HepG2 (cell line): ENCODE measurements around the gene RAE1. TPM values are rescaled to one million over a fixed set of nuclear protein-coding genes. Genes with fewer than 3 reads are reported as not detected.

ENCODE experiments used
- ATAC-seq: fragments of 200-7000 bp; cut with Tn5 transposase; 3 replicates; pipeline ENCODE4 v1.9.1; 2020; ENCODE audit warnings: mild to moderate bottlenecking, moderate library complexity
- BruUV-seq: library from RNA; stranded (reverse); fragments of 400-500 nt; replicated peaks from 2 replicates; lab custom pipeline; 2021; lab: Mats Ljungman, UMichigan
- CTCF ChIA-PET: fragments of 300-600 bp; formaldehyde crosslinking; extraction: SDS; loops from one replicate; lab custom pipeline; 2021; ENCODE audit warnings: low total read pairs, inconsistent platforms, low intra/inter-chr PET ratio; lab: Yijun Ruan, JAX
- POLR2A ChIA-PET: fragments of 350-600 bp; sonication (Branson Sonifier 250); formaldehyde crosslinking; loops from one replicate; lab custom pipeline; 2020; ENCODE audit warnings: antibody characterized with exemption, inconsistent platforms; lab: Yijun Ruan, JAX
- DNase-seq: peaks from one replicate; pipeline ENCODE4 v3.0.0-alpha.2; 2015; ENCODE audit warnings: low spot score
- FAIRE-seq: peaks from 3 replicates; lab custom pipeline; 2011; peaks lifted over from hg19 to GRCh38; lab: Jason Lieb, UNC
- H2AFZ ChIP-seq: one replicate; pipeline ENCODE4 v1.6.1; 2011; ENCODE audit warnings: low read length, inconsistent platforms
- H3K27ac ChIP-seq: fragments of 300-600 bp; 3 replicates; pipeline ENCODE4 v1.8.0; 2011; ENCODE audit warnings: mixed run types, mild to moderate bottlenecking, mixed read lengths, low read length, inconsistent platforms; ENCODE audit not compliant: insufficient read depth; ENCODE audit errors: extremely low read length
- H3K27me3 ChIP-seq, 2 experiments: fragments of 200-600 bp in 1 of 2; 2 replicates in 1 of 2; 3 replicates in 1 of 2; pipeline versions ENCODE4 v1.6.0 to v1.8.0; 2011; ENCODE audit warnings: low read length in 2 of 2, mild to moderate bottlenecking in 2 of 2, moderate library complexity in 2 of 2, inconsistent platforms in 1 of 2; ENCODE audit not compliant: insufficient read depth in 2 of 2, control insufficient read depth in 1 of 2
- H3K36me3 ChIP-seq, 2 experiments: fragments of 200-600 bp in 1 of 2; replicated peaks in 1 of 2; 2 replicates in 1 of 2; 3 replicates in 1 of 2; pipeline versions ENCODE4 v1.5.1 to v1.8.0; 2011; ENCODE audit warnings: low read length in 2 of 2, inconsistent platforms in 1 of 2; ENCODE audit not compliant: insufficient read depth in 2 of 2, control insufficient read depth in 1 of 2
- H3K4me1 ChIP-seq: 2 replicates; pipeline ENCODE4 v1.5.1; 2012; ENCODE audit warnings: low read length, inconsistent platforms; ENCODE audit not compliant: insufficient read depth
- H3K4me2 ChIP-seq: 2 replicates; pipeline ENCODE4 v1.6.0; 2011; ENCODE audit warnings: low read depth, low read length, inconsistent platforms
- H3K4me3 ChIP-seq, 3 experiments: fragments of 200-600 bp in 1 of 3; sonication (generic), shearing (Covaris generic) in 1 of 3; replicated peaks in 1 of 3; 2 replicates each; pipeline ENCODE4 v1.5.1; 2011 to 2016; ENCODE audit warnings: low read length in 3 of 3, inconsistent platforms in 2 of 3, low read depth in 2 of 3, mild to moderate bottlenecking in 2 of 3, control low read depth in 1 of 3, mixed read lengths in 1 of 3; ENCODE audit not compliant: insufficient read depth in 1 of 3
- H3K79me2 ChIP-seq: one replicate; pipeline ENCODE4 v1.6.1; 2011; ENCODE audit warnings: low read length, inconsistent platforms; ENCODE audit not compliant: insufficient read depth
- H3K9ac ChIP-seq: 2 replicates; pipeline ENCODE4 v1.6.0; 2011; ENCODE audit warnings: mild to moderate bottlenecking, low read depth, low read length, inconsistent platforms; ENCODE audit not compliant: insufficient read depth
- H3K9me3 ChIP-seq: 2 replicates; pipeline ENCODE4 v1.5.1; 2012; ENCODE audit warnings: mild to moderate bottlenecking, low read length
- H4K20me1 ChIP-seq: 2 replicates; pipeline ENCODE4 v1.6.0; 2011; ENCODE audit warnings: inconsistent platforms, mild to moderate bottlenecking, low read length, moderate library complexity; ENCODE audit not compliant: insufficient read depth
- MXI1 ChIP-seq: IDR thresholded peaks from 3 replicates; pipeline ENCODE4 v1.6.1; 2012; ENCODE audit warnings: low read depth, low read length, inconsistent platforms, borderline replicate concordance
- SPEN ChIP-seq: sonication (generic); formaldehyde crosslinking; IDR thresholded peaks from 2 replicates; pipeline ENCODE4 v1.5.1; 2020; ENCODE audit warnings: low read depth, mild to moderate bottlenecking, missing genetic modification reagents
- STAG1 ChIP-seq: sonication (generic); formaldehyde crosslinking; IDR thresholded peaks from 2 replicates; pipeline ENCODE4 v1.4.0; 2020; ENCODE audit warnings: missing genetic modification reagents
- ZNF678 ChIP-seq: sonication (generic); formaldehyde crosslinking; IDR thresholded peaks from 2 replicates; pipeline ENCODE4 v1.4.0; 2020; ENCODE audit warnings: mild to moderate bottlenecking, missing genetic modification reagents
- ZNF816 ChIP-seq: sonication (generic); formaldehyde crosslinking; IDR thresholded peaks from 2 replicates; pipeline ENCODE4 v1.8.0; 2022; ENCODE audit warnings: missing genetic modification reagents, mild to moderate bottlenecking, borderline replicate concordance
- WGBS: methylation state at CpG from one replicate; pipeline ENCODE4 v1.1.6; 2017; ENCODE audit warnings: low lambda C conversion rate; 5-methylcytosine and 5-hydroxymethylcytosine counted together
- in situ Hi-C: cut with HindIII; loops from 2 replicates; pipeline ENCODE4 v1.10.0; 2017; ENCODE audit warnings: low pct_unique_long_range_greater_than_20kb; ENCODE audit not compliant: extremely low pct_ligation_motif_present
- intact Hi-C: fragments of 100-400 bp; cut with micrococcal nuclease; formaldehyde crosslinking; loops from one replicate; pipeline ENCODE4 v1.10.0; 2022; ENCODE audit not compliant: unreplicated experiment
- polyA plus RNA-seq, 8 experiments: library from polyadenylated mRNA; depleted of rRNA in 3 of 8; stranded (reverse) in 7 of 8; unstranded in 1 of 8; fragments of >200 nt; fragmentation: Illumina TruSeq in 4 of 8; extraction: Trizol in 4 of 8; gene quantifications; 2 replicates each; pipeline versions ENCODE4 v1.2.1 to v1.2.3, GENCODE V29; 2011 to 2016; ENCODE audit warnings: low read depth in 4 of 8, missing spikeins in 1 of 8, mixed read lengths in 1 of 8; ENCODE audit not compliant: insufficient read depth in 1 of 8
- total RNA-seq, 5 experiments: library from RNA; depleted of rRNA; stranded (reverse); fragments of >200 nt; fragmentation: Illumina TruSeq; extraction: Trizol; gene quantifications; 2 replicates each; pipeline ENCODE4 v1.2.3, GENCODE V29; 2016; ENCODE audit warnings: low read depth in 1 of 5
- TF ChIP-seq, protein P1 (sequence below): sonication (generic); formaldehyde crosslinking; IDR thresholded peaks from 2 replicates; pipeline ENCODE4 v1.4.0; 2020; ENCODE audit warnings: mild to moderate bottlenecking, low read depth, missing genetic modification reagents
- TF ChIP-seq, protein P2 (sequence below): sonication (generic); formaldehyde crosslinking; IDR thresholded peaks from 2 replicates; pipeline ENCODE4 v1.4.0; 2020; ENCODE audit warnings: mild to moderate bottlenecking, missing genetic modification reagents

RAE1 gene
- total and polyA plus RNA-seq, 2 of the 13 experiments (the other 11 are each of a cell fraction or from before 2014, with no cell fraction given) = 36.1 to 72.9 TPM

DNA sequence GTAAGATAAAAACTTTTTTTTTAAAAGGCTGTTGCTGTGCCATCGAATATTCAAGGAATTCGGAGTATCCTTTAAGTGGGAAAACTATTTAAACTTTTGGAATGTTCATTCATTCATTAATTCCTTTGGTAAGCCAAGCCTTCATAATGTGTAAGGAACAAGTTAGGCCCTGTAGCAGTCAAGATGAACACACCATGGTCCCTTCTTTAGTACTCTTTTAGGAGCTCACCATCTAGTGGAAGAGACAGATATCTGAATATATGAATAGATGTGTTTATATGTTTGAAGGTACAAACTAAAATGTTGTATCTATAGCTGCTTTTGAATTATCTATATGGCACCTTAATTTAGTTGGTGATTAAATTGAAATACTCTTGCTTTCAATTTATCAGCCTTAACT is 15.7 kb upstream of the RAE1 start:
- no peak overlapping the region for H3K4me2 ChIP-seq
- intact Hi-C loops = no loop called here
- no peak for ATAC-seq
- no peak overlapping the region for H3K4me3 ChIP-seq
- H3K4me1 ChIP-seq = no peaks in the 10 kb centered on the region
- H3K36me3 ChIP-seq = no peaks in the 10 kb centered on the region
- 0% methylated on average over 2 of the region's 2 CpGs for WGBS
- H3K9ac ChIP-seq = no peak overlapping the region
- no peak for DNase-seq
- POLR2A ChIA-PET = no interaction called here
- in situ Hi-C loops = no loop called here
- TF ChIP-seq STAG1 (CRISPR knock-in tag) = peak; percentile 23; the same call in 1 of the 2 replicates
- no peak for TF ChIP-seq MXI1
- TF ChIP-seq, protein P1, sequence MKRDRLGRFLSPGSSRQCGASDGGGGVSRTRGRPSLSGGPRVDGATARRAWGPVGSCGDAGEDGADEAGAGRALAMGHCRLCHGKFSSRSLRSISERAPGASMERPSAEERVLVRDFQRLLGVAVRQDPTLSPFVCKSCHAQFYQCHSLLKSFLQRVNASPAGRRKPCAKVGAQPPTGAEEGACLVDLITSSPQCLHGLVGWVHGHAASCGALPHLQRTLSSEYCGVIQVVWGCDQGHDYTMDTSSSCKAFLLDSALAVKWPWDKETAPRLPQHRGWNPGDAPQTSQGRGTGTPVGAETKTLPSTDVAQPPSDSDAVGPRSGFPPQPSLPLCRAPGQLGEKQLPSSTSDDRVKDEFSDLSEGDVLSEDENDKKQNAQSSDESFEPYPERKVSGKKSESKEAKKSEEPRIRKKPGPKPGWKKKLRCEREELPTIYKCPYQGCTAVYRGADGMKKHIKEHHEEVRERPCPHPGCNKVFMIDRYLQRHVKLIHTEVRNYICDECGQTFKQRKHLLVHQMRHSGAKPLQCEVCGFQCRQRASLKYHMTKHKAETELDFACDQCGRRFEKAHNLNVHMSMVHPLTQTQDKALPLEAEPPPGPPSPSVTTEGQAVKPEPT (CRISPR knock-in tag) = no peak
- TF ChIP-seq ZNF678 (CRISPR knock-in tag) = no peak
- TF ChIP-seq, protein P2, sequence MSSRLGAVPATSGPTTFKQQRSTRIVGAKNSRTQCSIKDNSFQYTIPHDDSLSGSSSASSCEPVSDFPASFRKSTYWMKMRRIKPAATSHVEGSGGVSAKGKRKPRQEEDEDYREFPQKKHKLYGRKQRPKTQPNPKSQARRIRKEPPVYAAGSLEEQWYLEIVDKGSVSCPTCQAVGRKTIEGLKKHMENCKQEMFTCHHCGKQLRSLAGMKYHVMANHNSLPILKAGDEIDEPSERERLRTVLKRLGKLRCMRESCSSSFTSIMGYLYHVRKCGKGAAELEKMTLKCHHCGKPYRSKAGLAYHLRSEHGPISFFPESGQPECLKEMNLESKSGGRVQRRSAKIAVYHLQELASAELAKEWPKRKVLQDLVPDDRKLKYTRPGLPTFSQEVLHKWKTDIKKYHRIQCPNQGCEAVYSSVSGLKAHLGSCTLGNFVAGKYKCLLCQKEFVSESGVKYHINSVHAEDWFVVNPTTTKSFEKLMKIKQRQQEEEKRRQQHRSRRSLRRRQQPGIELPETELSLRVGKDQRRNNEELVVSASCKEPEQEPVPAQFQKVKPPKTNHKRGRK (CRISPR knock-in tag) = no peak
- no peak for TF ChIP-seq SPEN
- no peak for TF ChIP-seq ZNF816 (CRISPR knock-in tag)
- TF ChIP-seq, all 625 proteins: peak for 1
- H2AFZ ChIP-seq = no peak overlapping the region
- no peak for FAIRE-seq
- H3K27me3 ChIP-seq = peaks cover 0 to 4% of the 10 kb centered on the region in 2 experiments; a peak in 2 of 5 replicates
- CTCF ChIA-PET = no interaction called here
- no peaks in the 10 kb centered on the region for H3K79me2 ChIP-seq
- H3K9me3 ChIP-seq = no peaks in the 10 kb centered on the region
- no peaks in the 10 kb centered on the region for H4K20me1 ChIP-seq
- BruUV-seq = no TSS peak
- H3K27ac ChIP-seq = no peak overlapping the region
